GM12878 (cell line): ENCODE measurements around the gene EP400.

ENCODE experiments used
- ATF2 ChIP-seq: IDR thresholded peaks from 2 replicates; pipeline ENCODE4 v1.6.1; 2012; ENCODE audit warnings: low read length, inconsistent platforms
- BHLHE40 ChIP-seq, 2 experiments: fragments of 450-650 bp in 1 of 2; IDR thresholded peaks; 2 replicates each; pipeline ENCODE4 v1.6.1; 2011 to 2017; ENCODE audit warnings: low read depth in 2 of 2, borderline replicate concordance in 1 of 2, improper control_type of control experiment in 1 of 2, low read length in 1 of 2, mild to moderate bottlenecking in 1 of 2
- CTCF ChIP-seq, 3 experiments: IDR thresholded peaks in 2 of 3; conservative IDR thresholded peaks in 1 of 3; 2 replicates each; pipeline ENCODE4 v1.5.1; 2011; ENCODE audit warnings: low read depth in 3 of 3, low read length in 3 of 3, mild to moderate bottlenecking in 3 of 3, control low read depth in 2 of 3, moderate library complexity in 2 of 3, inconsistent platforms in 1 of 3, mixed read lengths in 1 of 3; ENCODE audit not compliant: control insufficient read depth in 2 of 3, insufficient read depth in 1 of 3; ENCODE audit errors: extremely low read depth in 1 of 3
- EP300 ChIP-seq, 2 experiments: fragments of 150-350 bp in 1 of 2; IDR thresholded peaks; 2 replicates each; pipeline ENCODE4 v1.6.1; 2011 to 2012; ENCODE audit warnings: low read depth in 2 of 2, low read length in 2 of 2, borderline replicate concordance in 1 of 2, improper control_type of control experiment in 1 of 2, inconsistent platforms in 1 of 2; ENCODE audit not compliant: control insufficient read depth in 1 of 2
- EZH2 ChIP-seq: IDR thresholded peaks from 2 replicates; pipeline ENCODE4 v1.6.1; 2012; ENCODE audit warnings: low read depth, mild to moderate bottlenecking, control low read depth, inconsistent platforms, low read length, borderline replicate concordance; ENCODE audit not compliant: control insufficient read depth
- GABPA ChIP-seq: IDR thresholded peaks from 2 replicates; pipeline ENCODE4 v1.6.1; 2014; ENCODE audit warnings: antibody characterized with exemption, low read depth, mild to moderate bottlenecking, inconsistent platforms
- IKZF2 ChIP-seq, 2 experiments: fragments of 450-650 bp; IDR thresholded peaks; 2 replicates each; pipeline ENCODE4 v1.6.1; 2017; ENCODE audit warnings: mild to moderate bottlenecking in 2 of 2, moderate library complexity in 2 of 2
- MAX ChIP-seq: IDR thresholded peaks from 2 replicates; pipeline ENCODE4 v1.6.1; 2012; ENCODE audit warnings: low read depth, low read length, improper control_type of control experiment
- MLLT1 ChIP-seq: fragments of 450-650 bp; IDR thresholded peaks from 2 replicates; pipeline ENCODE4 v1.6.1; 2016; ENCODE audit warnings: mild to moderate bottlenecking
- POLR2A ChIP-seq: IDR thresholded peaks from 2 replicates; pipeline ENCODE4 v1.6.1; 2011; ENCODE audit warnings: low read depth, mild to moderate bottlenecking, low read length
- RAD21 ChIP-seq: IDR thresholded peaks from 2 replicates; pipeline ENCODE4 v1.6.1; 2011; ENCODE audit warnings: mild to moderate bottlenecking, low read depth, low read length, moderate library complexity; ENCODE audit not compliant: insufficient read depth
- ZBTB33 ChIP-seq: fragments of 450-650 bp; IDR thresholded peaks from 2 replicates; pipeline ENCODE4 v1.6.1; 2017; ENCODE audit warnings: mild to moderate bottlenecking
- ZNF687 ChIP-seq: fragments of 450-650 bp; IDR thresholded peaks from 2 replicates; pipeline ENCODE4 v1.6.1; 2017; ENCODE audit warnings: mild to moderate bottlenecking, moderate library complexity

- TF ChIP-seq CTCF (IDR thresholded peaks at IDR 0.05 in 2 of 3, conservative IDR thresholded peaks at IDR 0.05 in 1 of 3; ENCODE audit: control insufficient read depth in 2 of 3, extremely low read depth in 1 of 3, insufficient read depth in 1 of 3, low read depth in 3 of 3, low read length in 3 of 3) (no peak), GABPA (no peak), RAD21 (no peak), ZNF687 (no peak), POLR2A (no peak), IKZF2 (IDR thresholded peaks at IDR 0.05) (no peak), EZH2 (no peak), ZBTB33 (no peak), ATF2 (no peak), MAX (no peak), MLLT1 (no peak), EP300 (IDR thresholded peaks at IDR 0.05; ENCODE audit: borderline replicate concordance in 1 of 2, control insufficient read depth in 1 of 2, low read depth in 2 of 2, low read length in 2 of 2) (no peak), BHLHE40 (IDR thresholded peaks at IDR 0.05; ENCODE audit: borderline replicate concordance in 1 of 2, low read depth in 2 of 2, low read length in 1 of 2) (no peak)
These were observed 120.6 kb downstream of the EP400 start for GRCh38 chr12:132070298-132070697.
